K562 treated with DMSO at 1 percent for 24 hours (cell line): ENCODE measurements around the gene STT3A. TPM values are rescaled to one million over a fixed set of nuclear protein-coding genes. Genes with fewer than 3 reads are reported as not detected.

Experiments
- total RNA-seq: library from RNA; unstranded; fragments of 300-600 nt; gene quantifications from 2 replicates; pipeline ENCODE4 v1.2.3, GENCODE V29; 2022; ENCODE audit warnings: low read depth; ENCODE audit not compliant: insufficient read depth

The STT3A gene
- 115 TPM in 2 replicates for total RNA-seq

DNA sequence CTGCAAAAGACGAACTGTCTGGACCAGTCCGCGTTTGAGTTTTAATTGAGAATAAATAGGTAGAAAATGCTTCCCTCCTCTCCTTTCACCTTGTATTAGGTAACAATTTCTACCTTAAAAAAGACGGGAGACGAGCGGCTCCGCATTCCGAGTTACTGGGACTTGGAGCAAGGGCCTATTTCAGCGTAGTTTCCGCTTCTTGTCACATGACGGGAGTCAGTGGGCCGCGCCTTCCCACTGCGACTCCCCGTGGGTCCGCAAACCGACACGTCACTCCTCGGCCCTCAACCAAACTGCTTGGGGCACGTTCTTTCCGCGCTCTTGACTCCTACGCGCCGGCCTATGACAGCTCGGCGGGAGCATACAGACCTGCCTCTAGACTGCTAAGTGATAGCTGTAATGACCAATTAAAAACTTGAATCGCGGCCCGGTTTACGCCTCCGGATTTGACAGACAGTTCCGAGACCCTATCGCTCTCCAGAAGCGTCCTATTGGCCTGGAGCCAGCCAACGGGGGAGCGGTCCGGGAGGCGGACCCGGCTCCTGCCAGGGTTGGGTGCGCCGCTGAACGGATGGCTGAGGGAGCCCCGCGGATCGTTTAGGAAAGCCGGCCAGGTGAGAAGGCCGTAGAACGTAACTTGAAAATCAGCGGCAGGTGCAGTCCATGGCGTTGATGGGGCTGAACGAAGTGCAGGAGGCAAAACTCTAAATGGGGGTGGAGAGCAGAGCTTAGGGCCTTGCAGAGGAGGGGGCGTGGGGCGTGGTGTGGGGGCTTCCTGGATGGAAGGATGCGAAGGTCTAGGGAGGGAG, at the start of gene STT3A:
Gene STT3A (plus strand): TSS at position 548 of the 809 bp plus-strand sequence. CDS start 3,064 bp downstream, outside the sequence.

DNA sequence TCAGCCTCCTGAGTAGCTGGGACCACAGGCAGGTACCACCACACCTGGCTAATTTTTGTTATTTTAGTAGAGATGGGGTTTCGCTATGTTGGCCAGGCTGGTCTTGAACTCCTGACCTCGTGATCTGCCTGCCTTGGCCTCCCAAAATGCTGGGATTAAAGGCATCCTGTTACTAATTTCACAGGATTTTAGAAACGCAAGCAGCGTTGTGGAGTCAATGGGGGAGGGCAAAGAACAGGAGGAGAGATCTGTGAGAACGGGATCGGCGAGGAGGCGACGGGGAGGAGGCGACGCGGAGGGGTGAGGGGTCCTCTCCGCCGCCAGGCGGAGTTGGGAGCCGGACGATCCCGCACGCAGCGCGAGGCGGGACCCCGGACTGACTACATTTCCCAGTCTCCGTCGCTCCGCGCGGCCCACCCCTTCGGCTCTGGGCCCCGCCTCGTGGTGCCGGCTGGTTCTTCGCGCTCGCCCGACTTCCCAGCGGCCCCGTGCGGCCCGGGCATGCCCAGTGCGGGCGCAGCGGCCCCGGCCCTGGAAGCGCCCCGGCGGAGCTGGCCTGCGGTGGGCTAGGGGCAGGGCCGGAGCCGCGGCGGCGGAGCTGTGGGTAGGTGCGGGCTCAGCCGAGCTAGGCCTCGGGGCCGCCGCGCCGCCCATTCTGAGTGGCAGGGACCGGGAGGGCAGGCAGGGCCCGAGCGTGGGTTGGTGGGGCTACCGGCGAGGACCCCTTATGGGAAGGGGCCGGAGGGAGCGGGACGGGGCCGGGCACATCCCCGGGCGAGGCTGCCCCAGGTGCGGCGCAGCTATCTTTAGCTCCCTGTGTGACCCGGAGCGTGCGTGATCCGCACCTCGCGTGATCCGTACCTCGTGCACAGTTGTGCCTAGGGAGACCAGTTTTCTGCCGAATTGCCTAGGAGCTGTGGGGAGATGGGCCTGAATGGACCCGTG, 23.4 kb upstream of the STT3A start, which contains the start of gene EI24:
Gene EI24 (plus strand): TSS at position 508 of the 945 bp plus-strand sequence. CDS start 3,051 bp downstream, outside the sequence.

DNA sequence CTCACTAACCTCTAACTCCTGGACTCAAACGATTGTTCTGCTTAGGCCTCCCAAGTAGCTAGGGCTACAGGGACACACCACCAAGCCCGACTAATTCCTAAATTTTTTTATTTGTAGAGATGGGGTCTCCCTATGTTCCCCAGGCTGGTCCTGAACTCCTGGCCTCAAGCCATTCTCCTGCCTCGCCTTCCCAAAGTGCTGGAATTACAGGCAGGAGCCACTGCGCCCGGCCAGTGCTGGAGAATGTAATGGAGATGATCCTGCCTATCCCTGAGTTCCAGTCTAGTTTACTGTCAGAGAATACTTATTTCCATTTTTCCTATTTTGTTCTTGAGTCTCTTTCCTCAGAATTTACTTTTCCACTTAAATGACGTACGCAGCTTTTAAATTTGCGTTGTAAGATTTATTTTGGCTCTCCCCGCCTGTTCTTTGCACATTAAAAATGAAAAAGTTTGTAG, 32.1 kb downstream of the STT3A start, which contains the start of gene CHEK1:
Gene CHEK1 (plus strand): TSS at position 408 of the 458 bp plus-strand sequence. CDS start 1,606 bp downstream, outside the sequence.

Other genes with a start within 250 kb of the STT3A start
- 12.4 and 13.0 TPM in 2 replicates for gene FEZ1, start 96.6 kb upstream of the STT3A start, total RNA-seq
- gene EI24, start 23.4 kb upstream of the STT3A start, total RNA-seq, result 104 and 118 TPM in 2 replicates
- 54.4 and 60.7 TPM in 2 replicates for gene CHEK1, start 32.3 kb downstream of the STT3A start, total RNA-seq
- gene ACRV1, start 88.0 kb downstream of the STT3A start, total RNA-seq, result 0.15 TPM in 1 of 2 replicates, not detected in the other
- not detected in 2 replicates for gene PATE1, start 153.4 kb downstream of the STT3A start, total RNA-seq
- not detected in 2 replicates for gene PATE2, start 186.0 kb downstream of the STT3A start, total RNA-seq
- not detected in 2 replicates for gene PATE3, start 195.3 kb downstream of the STT3A start, total RNA-seq
- gene PATE4, start 240.5 kb downstream of the STT3A start, total RNA-seq, result not detected in 2 replicates